B cell (primary cell): Measurements from ENCODE around the gene APBA3. TPM values are rescaled to one million over a fixed set of nuclear protein-coding genes. Genes with fewer than 3 reads are reported as not detected.

Source experiments
- ATAC-seq: fragments of 200-7000 bp; cut with Tn5 transposase; one replicate; pipeline ENCODE4 v1.10.0; 2021; ENCODE audit warnings: low read depth, mild to moderate bottlenecking, moderate number of reproducible peaks, moderate library complexity
- CTCF ChIA-PET: fragments of 350-600 bp; sonication (Branson Sonifier 250); formaldehyde crosslinking; loops from one replicate; lab custom pipeline; 2021; ENCODE audit warnings: antibody characterized with exemption, inconsistent platforms; lab: Charles Lee
- POLR2A ChIA-PET: fragments of 350-600 bp; sonication (Branson Sonifier 250); formaldehyde crosslinking; loops from one replicate; lab custom pipeline; 2021; ENCODE audit warnings: antibody characterized with exemption; lab: Charles Lee
- DNase-seq: peaks from one replicate; pipeline ENCODE4 v3.0.0; 2013
- H2AFZ ChIP-seq: 2 replicates; pipeline ENCODE4 v1.6.1; 2012; ENCODE audit warnings: mild to moderate bottlenecking, low read depth, low read length; ENCODE audit not compliant: insufficient read depth, poor library complexity, severe bottlenecking
- H3K27ac ChIP-seq, 2 donors: 1 replicate in 1 of 2; 2 replicates in 1 of 2; pipeline ENCODE4 v1.5.1; 2012 to 2013; ENCODE audit warnings: low read length in 2 of 2, mild to moderate bottlenecking in 2 of 2, moderate library complexity in 1 of 2
- H3K27me3 ChIP-seq, 4 experiments: fragments of 200-600 bp in 1 of 4; sonication (generic) in 1 of 4; replicated peaks in 1 of 4; 1 replicate in 2 of 4; 2 replicates in 2 of 4; pipeline versions ENCODE4 v1.6.1 to v1.7.0; 2013 to 2016; ENCODE audit warnings: low read length in 3 of 4, mild to moderate bottlenecking in 2 of 4, mixed read lengths in 1 of 4, moderate library complexity in 1 of 4; ENCODE audit not compliant: insufficient read depth in 4 of 4, control insufficient read depth in 3 of 4; ENCODE audit errors: control extremely low read depth in 1 of 4
- H3K36me3 ChIP-seq, 2 experiments: replicated peaks in 1 of 2; 1 replicate in 1 of 2; 2 replicates in 1 of 2; pipeline versions ENCODE4 v1.6.1 to v1.7.1; 2013; ENCODE audit warnings: low read length in 1 of 2; ENCODE audit not compliant: insufficient read depth in 2 of 2, control insufficient read depth in 1 of 2; ENCODE audit errors: control extremely low read depth in 1 of 2, extremely low read depth in 1 of 2
- H3K4me1 ChIP-seq, 2 donors: fragments of 200-600 bp in 1 of 2; sonication (generic) in 1 of 2; 1 replicate in 1 of 2; 2 replicates in 1 of 2; pipeline versions ENCODE4 v1.5.1 to v1.6.1; 2013 to 2017; ENCODE audit warnings: low read length in 2 of 2; ENCODE audit not compliant: control insufficient read depth in 2 of 2, insufficient read depth in 2 of 2
- H3K4me2 ChIP-seq: replicated peaks from 2 replicates; pipeline ENCODE3; 2012; ENCODE audit warnings: mild to moderate bottlenecking, low read depth, low read length; ENCODE audit not compliant: poor library complexity, severe bottlenecking
- H3K4me3 ChIP-seq, 5 experiments: fragments of 200-600 bp in 1 of 5; sonication (generic) in 1 of 5; 1 replicate in 3 of 5; 2 replicates in 2 of 5; pipeline versions ENCODE4 v1.5.1 to v1.7.0; 2011 to 2016; ENCODE audit warnings: low read length in 4 of 5, mild to moderate bottlenecking in 4 of 5, low read depth in 2 of 5, control low read depth in 1 of 5, moderate library complexity in 1 of 5; ENCODE audit not compliant: insufficient read depth in 1 of 5; ENCODE audit errors: control extremely low read depth in 1 of 5, extremely low read depth in 1 of 5
- H3K79me2 ChIP-seq: fragments of 200-600 bp; sonication (generic); one replicate; pipeline ENCODE4 v1.6.0; 2016; ENCODE audit warnings: low read length; ENCODE audit not compliant: control insufficient read depth, insufficient read depth
- H3K9ac ChIP-seq: fragments of 200-600 bp; sonication (generic); 2 replicates; pipeline ENCODE4 v1.6.1; 2017; ENCODE audit warnings: mild to moderate bottlenecking, low read length, moderate library complexity
- H3K9me3 ChIP-seq, 3 donors: one replicate each; pipeline versions ENCODE4 v1.6.1 to v1.7.1; 2013; ENCODE audit warnings: low read length in 2 of 3; ENCODE audit not compliant: control insufficient read depth in 2 of 3, insufficient read depth in 1 of 3; ENCODE audit errors: control extremely low read depth in 1 of 3
- H4K20me1 ChIP-seq: 2 replicates; pipeline ENCODE4 v1.6.0; 2012; ENCODE audit warnings: mild to moderate bottlenecking, low read length; ENCODE audit not compliant: insufficient read depth, control insufficient read depth, poor library complexity, severe bottlenecking
- H3K27ac Mint-ChIP-seq: one replicate; pipeline ENCODE4 v1.8.0; 2021; ENCODE audit warnings: mixed read lengths
- H3K27me3 Mint-ChIP-seq: one replicate; pipeline ENCODE4 v1.8.0; 2021; ENCODE audit warnings: mixed read lengths
- H3K4me1 Mint-ChIP-seq: one replicate; pipeline ENCODE4 v1.8.0; 2021; ENCODE audit warnings: mixed read lengths
- H3K4me3 Mint-ChIP-seq: one replicate; pipeline ENCODE4 v1.8.0; 2021; ENCODE audit warnings: mixed read lengths
- H3K9me3 Mint-ChIP-seq: one replicate; pipeline ENCODE4 v1.8.0; 2022; ENCODE audit warnings: mixed read lengths; ENCODE audit not compliant: insufficient read depth
- EZH2 ChIP-seq: IDR thresholded peaks from 2 replicates; pipeline ENCODE4 v1.6.1; 2012; ENCODE audit warnings: borderline replicate concordance, low read depth, mild to moderate bottlenecking, moderate library complexity, low read length; ENCODE audit not compliant: insufficient read depth, poor library complexity, severe bottlenecking
- WGBS: methylation state at CpG from one replicate; pipeline ENCODE4 v1.1.5; 2013; ENCODE audit warnings: missing lambda C conversion rate; ENCODE audit not compliant: insufficient coverage; 5-methylcytosine and 5-hydroxymethylcytosine counted together
- intact Hi-C: fragments of 100-400 bp; cut with micrococcal nuclease; formaldehyde crosslinking; loops from one replicate; pipeline ENCODE4 v1.10.0; 2022
- polyA plus RNA-seq: library from polyadenylated mRNA; depleted of rRNA; stranded (reverse); fragments of >200 nt; gene quantifications from 2 replicates; pipeline ENCODE4 v1.2.3, GENCODE V29; 2012
- total RNA-seq, 2 donors: library from RNA; stranded (reverse); fragments of 120-200 nt in 1 of 2; gene quantifications; 1 replicate in 1 of 2; 2 replicates in 1 of 2; pipeline versions ENCODE4 v1.2.3 to v1.2.4, GENCODE V29; 2013 to 2022
- TF ChIP-seq, protein P1 (sequence below): fragments of 200-600 bp; IDR thresholded peaks from one replicate; pipeline ENCODE4 v1.8.0; 2022; ENCODE audit warnings: antibody characterized with exemption, mild to moderate bottlenecking

Gene APBA3
- total and polyA plus RNA-seq, 2 donors (not counting 1 experiment from before 2014, with no cell fraction given): 61.4 to 91.2 TPM

DNA sequence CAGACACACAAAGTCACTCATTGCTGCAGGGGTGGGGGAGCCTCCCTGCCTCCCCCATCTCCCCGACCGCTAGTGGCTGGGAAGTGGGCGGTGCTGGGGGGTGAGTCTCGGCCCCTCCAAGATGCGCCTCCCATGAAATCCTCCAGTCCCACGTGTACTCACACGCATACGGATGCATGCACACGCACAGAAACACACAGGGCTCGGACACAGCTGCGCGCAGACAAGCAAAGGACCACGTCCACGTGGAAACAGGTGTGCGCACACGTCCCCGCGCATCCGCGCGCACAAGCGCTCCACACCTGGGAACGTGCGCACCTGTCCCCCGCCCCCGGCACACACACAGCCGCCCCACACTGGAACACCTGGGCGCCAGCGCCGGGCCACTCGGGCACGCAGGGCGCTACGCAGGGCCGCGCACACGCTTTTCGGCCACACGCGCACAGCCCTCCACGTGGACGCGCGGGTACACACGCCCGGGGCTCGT, 24.0 kb upstream of the APBA3 start:
- WGBS: under 1% methylated on average over 47 of the region's 47 CpGs
- peak overlapping the region; percentile 79 for H2AFZ ChIP-seq
- peaks cover 0 to 29% (median 21%) of the 10 kb centered on the region in 3 donors for H3K9me3 ChIP-seq
- peak; percentile 15 for ATAC-seq
- H3K4me2 ChIP-seq: peak overlapping the region; percentile 95
- Mint-ChIP-seq H3K27ac (no peak overlapping the region), H3K4me3 (peak overlapping the region; percentile 79), H3K4me1 (peaks cover 22% of the 10 kb centered on the region), H3K27me3 (no peaks in the 10 kb centered on the region), H3K9me3 (peaks cover 12% of the 10 kb centered on the region)
- CTCF ChIA-PET: no interaction called here
- no peak for TF ChIP-seq EZH2
- TF ChIP-seq, protein P1, sequence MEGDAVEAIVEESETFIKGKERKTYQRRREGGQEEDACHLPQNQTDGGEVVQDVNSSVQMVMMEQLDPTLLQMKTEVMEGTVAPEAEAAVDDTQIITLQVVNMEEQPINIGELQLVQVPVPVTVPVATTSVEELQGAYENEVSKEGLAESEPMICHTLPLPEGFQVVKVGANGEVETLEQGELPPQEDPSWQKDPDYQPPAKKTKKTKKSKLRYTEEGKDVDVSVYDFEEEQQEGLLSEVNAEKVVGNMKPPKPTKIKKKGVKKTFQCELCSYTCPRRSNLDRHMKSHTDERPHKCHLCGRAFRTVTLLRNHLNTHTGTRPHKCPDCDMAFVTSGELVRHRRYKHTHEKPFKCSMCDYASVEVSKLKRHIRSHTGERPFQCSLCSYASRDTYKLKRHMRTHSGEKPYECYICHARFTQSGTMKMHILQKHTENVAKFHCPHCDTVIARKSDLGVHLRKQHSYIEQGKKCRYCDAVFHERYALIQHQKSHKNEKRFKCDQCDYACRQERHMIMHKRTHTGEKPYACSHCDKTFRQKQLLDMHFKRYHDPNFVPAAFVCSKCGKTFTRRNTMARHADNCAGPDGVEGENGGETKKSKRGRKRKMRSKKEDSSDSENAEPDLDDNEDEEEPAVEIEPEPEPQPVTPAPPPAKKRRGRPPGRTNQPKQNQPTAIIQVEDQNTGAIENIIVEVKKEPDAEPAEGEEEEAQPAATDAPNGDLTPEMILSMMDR: no peak
- no peak for DNase-seq
- intact Hi-C loops: no loop called here
- H3K4me1 ChIP-seq: peaks cover 11 to 13% of the 10 kb centered on the region in 2 donors
- H3K27ac ChIP-seq: no peak overlapping the region
- H3K36me3 ChIP-seq: no peaks in the 10 kb centered on the region
- H3K27me3 ChIP-seq: peaks cover 0 to 4% (median 0%) of the 10 kb centered on the region in 4 experiments
- POLR2A ChIA-PET: interaction anchor here (0.7 kb wide), 1 partner anchor 202 kb away, joined by 3 read pairs; no protein-coding TSS in a partner anchor
- H3K9ac ChIP-seq: peak overlapping the region; percentile 63
- H4K20me1 ChIP-seq: no peaks in the 10 kb centered on the region
- H3K79me2 ChIP-seq: no peaks in the 10 kb centered on the region
- peak overlapping the region in 4 of 5 experiments; percentile 33 to 65 (median 62) for H3K4me3 ChIP-seq
